ENCODE measurements around the gene DYNLL2. TPM values are rescaled to one million over a fixed set of nuclear protein-coding genes. Genes with fewer than 3 reads are reported as not detected.

Gene DYNLL2
- 16.9 and 30.5 TPM in 2 replicates for total RNA-seq

DNA sequence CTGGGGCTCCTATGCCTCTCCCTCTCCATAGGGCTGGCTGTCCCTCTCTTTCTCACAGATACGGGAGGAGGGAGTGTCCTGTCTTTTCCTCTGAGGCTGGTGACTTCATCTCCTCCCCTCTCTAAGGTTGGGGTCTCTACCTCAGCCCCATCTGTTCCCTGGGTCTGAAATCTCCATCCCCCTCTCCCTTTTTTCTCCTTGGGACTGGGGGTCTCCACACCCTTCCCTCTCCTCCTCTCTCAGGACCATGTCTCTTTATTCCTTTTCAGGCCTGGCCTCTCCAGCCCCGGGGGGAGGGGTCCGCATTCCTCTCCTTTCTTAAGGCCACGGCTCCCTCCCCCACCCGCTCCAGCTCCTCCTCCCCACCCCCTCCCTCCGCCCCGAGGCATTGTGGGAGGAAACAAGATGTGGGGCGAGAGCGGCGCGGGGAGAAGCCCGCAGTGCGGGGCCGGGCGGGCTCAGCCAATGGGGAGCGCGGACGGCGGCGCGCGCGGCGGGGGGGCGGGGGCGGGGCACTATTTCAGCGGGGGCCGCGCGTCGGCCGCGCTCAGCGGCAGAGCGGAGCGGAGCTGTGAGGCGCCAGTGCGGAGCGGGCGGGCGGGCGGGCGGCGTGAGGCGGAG lies at the start of gene DYNLL2:
DYNLL2 (plus strand) TSS at position 550 of the 621 bp plus-strand sequence. CDS start 3,672 bp downstream, outside the sequence.

Other genes starting within 250 kb of the DYNLL2 start
- 28.2 and 38.5 TPM in 2 replicates for gene MRPS23, start 233.4 kb upstream of the DYNLL2 start, total RNA-seq
- gene CUEDC1, start 128.0 kb upstream of the DYNLL2 start, total RNA-seq = 7.7 and 7.9 TPM in 2 replicates
- gene VEZF1, start 95.2 kb upstream of the DYNLL2 start, total RNA-seq = 18.8 and 23.4 TPM in 2 replicates
- 239 and 672 TPM in 2 replicates for gene SRSF1, start 76.2 kb upstream of the DYNLL2 start, total RNA-seq
- not detected in 2 replicates for gene OR4D1, start 65.0 kb downstream of the DYNLL2 start, total RNA-seq
- gene OR4D2, start 83.6 kb downstream of the DYNLL2 start, total RNA-seq = not detected in 2 replicates
- gene EPX, start 109.3 kb downstream of the DYNLL2 start, total RNA-seq = not detected in 2 replicates
- 10.4 and 13.8 TPM in 2 replicates for gene MKS1, start 135.8 kb downstream of the DYNLL2 start, total RNA-seq
- not detected in 2 replicates for gene LPO, start 155.2 kb downstream of the DYNLL2 start, total RNA-seq
- 0.58 and 0.85 TPM in 2 replicates for gene MPO, start 197.5 kb downstream of the DYNLL2 start, total RNA-seq
- under 0.01 TPM in 1 of 2 replicates, not detected in the other for gene TSPOAP1, start 245.4 kb downstream of the DYNLL2 start, total RNA-seq